Measurements from ENCODE around the gene RPTN. TPM values are rescaled to one million over a fixed set of nuclear protein-coding genes. Genes with fewer than 3 reads are reported as not detected.

Gene RPTN
- total and polyA plus RNA-seq, 4 donors: not detected

GRCh38 chr1:152107984-152108881 lies 50.8 kb downstream of the RPTN start:
- Histone ChIP-seq H3K9me3 (ENCODE audit: control insufficient read depth, insufficient read depth, low read length) (peaks cover 11% of the 10 kb centered on the region), H3K27ac (ENCODE audit: low read depth, low read length) (no peak overlapping the region), H3K36me3 (ENCODE audit: control insufficient read depth, insufficient read depth, low read length) (no peaks in the 10 kb centered on the region), H3K4me3 (ENCODE audit: low read depth, low read length) (no peak overlapping the region), H3K27me3 (ENCODE audit: control insufficient read depth, insufficient read depth, low read length) (peaks cover 69% of the 10 kb centered on the region), H3K4me1 (ENCODE audit: control insufficient read depth, insufficient read depth, low read length) (peaks cover 52% of the 10 kb centered on the region)
- DNase-seq (ENCODE audit: low read depth in 4 of 6, low spot score in 6 of 6): no peak
- WGBS (ENCODE audit: insufficient coverage): 9% methylated on average over 67 of the region's 67 CpGs

GRCh38 chr1:152107031-152107983 lies 51.7 kb downstream of the RPTN start:
- Histone ChIP-seq H3K27me3 (ENCODE audit: control insufficient read depth, insufficient read depth, low read length) (peaks cover 60% of the 10 kb centered on the region), H3K27ac (ENCODE audit: low read depth, low read length) (no peak overlapping the region), H3K4me1 (ENCODE audit: control insufficient read depth, insufficient read depth, low read length) (peaks cover 47% of the 10 kb centered on the region), H3K36me3 (ENCODE audit: control insufficient read depth, insufficient read depth, low read length) (no peaks in the 10 kb centered on the region), H3K9me3 (ENCODE audit: control insufficient read depth, insufficient read depth, low read length) (peaks cover 11% of the 10 kb centered on the region), H3K4me3 (ENCODE audit: low read depth, low read length) (no peak overlapping the region)
- DNase-seq (ENCODE audit: low read depth in 4 of 6, low spot score in 6 of 6): no peak
- WGBS (ENCODE audit: insufficient coverage): 12% methylated on average over 39 of the region's 41 CpGs

- WGBS (ENCODE audit: insufficient coverage): no CpG with 5 or more reads among the region's 2 CpGs
- Histone ChIP-seq H3K27me3 (ENCODE audit: control insufficient read depth, insufficient read depth, low read length) (peaks cover 39% of the 10 kb centered on the region), H3K4me1 (ENCODE audit: control insufficient read depth, insufficient read depth, low read length) (peaks cover 25% of the 10 kb centered on the region), H3K36me3 (ENCODE audit: control insufficient read depth, insufficient read depth, low read length) (no peaks in the 10 kb centered on the region), H3K4me3 (ENCODE audit: low read depth, low read length) (no peak overlapping the region), H3K27ac (ENCODE audit: low read depth, low read length) (no peak overlapping the region), H3K9me3 (ENCODE audit: control insufficient read depth, insufficient read depth, low read length) (peaks cover 11% of the 10 kb centered on the region)
- DNase-seq (ENCODE audit: low read depth in 4 of 6, low spot score in 6 of 6): no peak
These were observed 54.2 kb downstream of the RPTN start for GRCh38 chr1:152104854-152105253.

Other genes starting within 250 kb of the RPTN start
- 10 to 100 TPM; 13.0 to 16.8 TPM for gene THEM4, start 249.7 kb downstream of the RPTN start, total RNA-seq
- 10 to 100 TPM; 25.8 to 34.0 TPM for gene THEM4, start 249.7 kb downstream of the RPTN start, polyA plus RNA-seq (ENCODE audit: insufficient read length in 2 of 2)
- 100 to 1,000 TPM; 110 to 144 TPM for gene S100A10, start 165.4 kb downstream of the RPTN start, total RNA-seq
- 100 to 1,000 TPM; 198 to 262 TPM for gene S100A10, start 165.4 kb downstream of the RPTN start, polyA plus RNA-seq (ENCODE audit: insufficient read length in 2 of 2)
- gene S100A11, start 122.2 kb downstream of the RPTN start, total RNA-seq: 100 to 1,000 TPM in 1 of 2 donors, 10 to 100 TPM in 1; 17.7 to 153 TPM
- 10 to 100 TPM; 59.3 to 94.5 TPM for gene S100A11, start 122.2 kb downstream of the RPTN start, polyA plus RNA-seq (ENCODE audit: insufficient read length in 2 of 2)
- gene TCHHL1, start 70.2 kb downstream of the RPTN start, total RNA-seq: not detected
- not detected for gene TCHHL1, start 70.2 kb downstream of the RPTN start, polyA plus RNA-seq (ENCODE audit: insufficient read length in 2 of 2)
- under 1 TPM; 0.06 to 0.10 TPM for gene TCHH, start 43.8 kb downstream of the RPTN start, total RNA-seq
- under 1 TPM; 0.47 to 0.48 TPM for gene TCHH, start 43.8 kb downstream of the RPTN start, polyA plus RNA-seq (ENCODE audit: insufficient read length in 2 of 2)
- not detected for gene HRNR, start 65.0 kb upstream of the RPTN start, total RNA-seq
- gene HRNR, start 65.0 kb upstream of the RPTN start, polyA plus RNA-seq (ENCODE audit: insufficient read length in 2 of 2): under 1 TPM; 0.03 to 0.59 TPM
- gene FLG, start 166.0 kb upstream of the RPTN start, total RNA-seq: under 1 TPM in 1 of 2 donors, not detected in 1; under 0.01 TPM
- gene FLG, start 166.0 kb upstream of the RPTN start, polyA plus RNA-seq (ENCODE audit: insufficient read length in 2 of 2): 1 to 10 TPM; 3.1 to 3.7 TPM
- gene FLG2, start 200.8 kb upstream of the RPTN start, total RNA-seq: not detected
- gene FLG2, start 200.8 kb upstream of the RPTN start, polyA plus RNA-seq (ENCODE audit: insufficient read length in 2 of 2): under 1 TPM; 0.03 to 0.11 TPM